OCI-LY1 (cell line): ENCODE data around the gene UTF1.

ENCODE experiments used
- H2AFZ ChIP-seq: fragments of 200-600 bp; sonication (generic), shearing (Covaris generic); 2 replicates; pipeline ENCODE4 v1.6.0; 2014; ENCODE audit warnings: antibody characterized with exemption, mild to moderate bottlenecking, low read length
- H3F3A ChIP-seq: fragments of 200-600 bp; sonication (generic), shearing (Covaris generic); 2 replicates; pipeline ENCODE4 v1.6.0; 2014; ENCODE audit warnings: mild to moderate bottlenecking, antibody characterized with exemption, low read length, moderate library complexity; ENCODE audit not compliant: insufficient read depth
- H3K27ac ChIP-seq: fragments of 200-600 bp; sonication (generic); 2 replicates; pipeline ENCODE4 v1.5.1; 2014; ENCODE audit warnings: low read length, mixed run types, mild to moderate bottlenecking, low read depth; ENCODE audit not compliant: poor library complexity, severe bottlenecking
- H3K27me3 ChIP-seq: fragments of 200-600 bp; sonication (generic); 2 replicates; pipeline ENCODE4 v1.6.0; 2014; ENCODE audit warnings: antibody characterized with exemption, mild to moderate bottlenecking, low read length, moderate library complexity; ENCODE audit not compliant: insufficient read depth
- H3K36me3 ChIP-seq: fragments of 200-600 bp; sonication (generic); 2 replicates; pipeline ENCODE4 v1.6.1; 2014; ENCODE audit warnings: mild to moderate bottlenecking, antibody characterized with exemption, low read length, moderate library complexity, mixed read lengths; ENCODE audit not compliant: insufficient read depth
- H3K4me1 ChIP-seq: fragments of 200-600 bp; sonication (generic); 2 replicates; pipeline ENCODE4 v1.5.1; 2014; ENCODE audit warnings: mild to moderate bottlenecking, low read length, moderate library complexity; ENCODE audit not compliant: insufficient read depth, severe bottlenecking
- H3K4me2 ChIP-seq: fragments of 200-600 bp; sonication (generic), shearing (Covaris generic); 2 replicates; pipeline ENCODE4 v1.6.1; 2014; ENCODE audit warnings: low read length
- H3K4me3 ChIP-seq: fragments of 200-600 bp; sonication (generic); 2 replicates; pipeline ENCODE4 v1.5.1; 2014; ENCODE audit warnings: low read length, low read depth, mild to moderate bottlenecking, mixed read lengths; ENCODE audit not compliant: poor library complexity, severe bottlenecking
- H3K79me2 ChIP-seq: fragments of 200-600 bp; shearing (Covaris generic); 2 replicates; pipeline ENCODE4 v1.6.1; 2016; ENCODE audit warnings: mixed run types, low read length, mixed read lengths; ENCODE audit not compliant: insufficient read depth
- H3K9ac ChIP-seq: fragments of 200-600 bp; sonication (generic), shearing (Covaris generic); 2 replicates; pipeline ENCODE4 v1.6.1; 2014; ENCODE audit warnings: mild to moderate bottlenecking, low read length, mixed read lengths
- H3K9me2 ChIP-seq: fragments of 200-600 bp; sonication (generic), shearing (Covaris generic); 2 replicates; pipeline ENCODE4 v1.6.1; 2014; ENCODE audit warnings: low read depth, mild to moderate bottlenecking, low read length, mixed read lengths
- H3K9me3 ChIP-seq: fragments of 200-600 bp; shearing (Covaris generic); 2 replicates; pipeline ENCODE4 v1.6.1; 2014; ENCODE audit warnings: low read length, mixed read lengths
- H4K20me1 ChIP-seq: fragments of 200-600 bp; sonication (generic), shearing (Covaris generic); 2 replicates; pipeline ENCODE4 v1.6.0; 2016; ENCODE audit warnings: mild to moderate bottlenecking, low read length; ENCODE audit not compliant: insufficient read depth
- EZH2 ChIP-seq: fragments of 200-600 bp; sonication (generic), shearing (Covaris generic); IDR thresholded peaks from 2 replicates; pipeline ENCODE4 v1.8.0; 2017; ENCODE audit warnings: borderline replicate concordance, mixed run types, mild to moderate bottlenecking, antibody characterized with exemption, low read length, moderate library complexity, mixed read lengths
- TF ChIP-seq, protein P1 (sequence below): fragments of 200-600 bp; sonication (generic), shearing (Covaris generic); IDR thresholded peaks from 2 replicates; pipeline ENCODE4 v1.5.1; 2017; ENCODE audit warnings: mild to moderate bottlenecking, antibody characterized with exemption, low read length, moderate library complexity, mixed read lengths

UTF1 gene

DNA sequence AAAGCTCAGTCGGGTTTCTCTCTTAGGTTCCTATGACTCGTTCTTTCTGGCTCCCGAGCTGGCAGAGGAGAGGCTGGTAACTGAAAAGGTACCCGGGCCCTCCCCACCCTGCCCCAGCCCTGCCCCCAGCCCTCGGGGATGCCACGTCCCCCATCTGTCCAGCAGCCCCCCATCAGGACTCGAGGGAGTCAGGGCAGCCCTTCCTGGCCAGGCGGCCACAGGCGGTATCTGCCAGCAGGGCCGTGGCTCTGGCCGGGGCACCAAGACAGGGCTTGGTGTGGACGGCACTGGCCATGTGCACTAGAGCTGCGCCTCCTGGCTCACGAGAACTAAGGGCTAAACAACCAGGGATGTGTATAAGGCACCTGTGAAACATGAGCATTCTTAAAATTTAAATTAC is 40.3 kb upstream of the UTF1 start:
- Histone ChIP-seq H3F3A (no peaks in the 10 kb centered on the region), H3K9me2 (no peaks in the 10 kb centered on the region), H3K79me2 (no peaks in the 10 kb centered on the region), H3K4me2 (no peak overlapping the region), H3K4me1 (no peaks in the 10 kb centered on the region), H3K36me3 (no peaks in the 10 kb centered on the region), H3K4me3 (no peak overlapping the region), H4K20me1 (no peaks in the 10 kb centered on the region), H3K27ac (no peak overlapping the region), H3K27me3 (no peaks in the 10 kb centered on the region), H3K9me3 (no peaks in the 10 kb centered on the region), H3K9ac (no peak overlapping the region), H2AFZ (no peak overlapping the region)
- TF ChIP-seq, protein P1, sequence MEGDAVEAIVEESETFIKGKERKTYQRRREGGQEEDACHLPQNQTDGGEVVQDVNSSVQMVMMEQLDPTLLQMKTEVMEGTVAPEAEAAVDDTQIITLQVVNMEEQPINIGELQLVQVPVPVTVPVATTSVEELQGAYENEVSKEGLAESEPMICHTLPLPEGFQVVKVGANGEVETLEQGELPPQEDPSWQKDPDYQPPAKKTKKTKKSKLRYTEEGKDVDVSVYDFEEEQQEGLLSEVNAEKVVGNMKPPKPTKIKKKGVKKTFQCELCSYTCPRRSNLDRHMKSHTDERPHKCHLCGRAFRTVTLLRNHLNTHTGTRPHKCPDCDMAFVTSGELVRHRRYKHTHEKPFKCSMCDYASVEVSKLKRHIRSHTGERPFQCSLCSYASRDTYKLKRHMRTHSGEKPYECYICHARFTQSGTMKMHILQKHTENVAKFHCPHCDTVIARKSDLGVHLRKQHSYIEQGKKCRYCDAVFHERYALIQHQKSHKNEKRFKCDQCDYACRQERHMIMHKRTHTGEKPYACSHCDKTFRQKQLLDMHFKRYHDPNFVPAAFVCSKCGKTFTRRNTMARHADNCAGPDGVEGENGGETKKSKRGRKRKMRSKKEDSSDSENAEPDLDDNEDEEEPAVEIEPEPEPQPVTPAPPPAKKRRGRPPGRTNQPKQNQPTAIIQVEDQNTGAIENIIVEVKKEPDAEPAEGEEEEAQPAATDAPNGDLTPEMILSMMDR, result no peak
- no peak for TF ChIP-seq EZH2

DNA sequence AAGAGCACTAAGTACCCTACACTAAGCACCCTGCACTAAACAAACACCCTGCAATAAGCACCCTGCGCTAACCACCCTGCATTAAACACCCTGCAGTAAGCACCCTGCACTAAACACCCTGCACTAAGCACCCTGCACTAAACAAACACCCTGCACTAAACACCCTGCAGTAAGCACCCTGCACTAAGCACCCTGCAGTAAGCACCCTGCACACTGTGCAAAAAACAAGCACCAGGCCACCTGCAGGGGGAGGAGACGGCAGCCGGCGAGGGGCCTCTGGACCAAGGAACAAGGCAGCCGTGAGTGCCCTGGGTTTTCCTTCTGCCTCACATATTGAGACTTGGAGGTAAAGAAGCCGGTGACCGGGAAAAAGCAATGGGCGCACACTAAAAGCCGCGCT is 39.8 kb upstream of the UTF1 start:
- TF ChIP-seq, protein P1, result no peak
- no peak for TF ChIP-seq EZH2
- H3K4me2 ChIP-seq, result no peak overlapping the region
- H3K9me2 ChIP-seq, result no peaks in the 10 kb centered on the region
- H3K4me3 ChIP-seq, result no peak overlapping the region
- H3K9ac ChIP-seq, result no peak overlapping the region
- no peak overlapping the region for H3K27ac ChIP-seq
- H3F3A ChIP-seq, result no peaks in the 10 kb centered on the region
- no peaks in the 10 kb centered on the region for H4K20me1 ChIP-seq
- no peaks in the 10 kb centered on the region for H3K27me3 ChIP-seq
- no peaks in the 10 kb centered on the region for H3K4me1 ChIP-seq
- H3K9me3 ChIP-seq, result no peaks in the 10 kb centered on the region
- no peaks in the 10 kb centered on the region for H3K36me3 ChIP-seq
- H2AFZ ChIP-seq, result no peak overlapping the region
- no peaks in the 10 kb centered on the region for H3K79me2 ChIP-seq

DNA sequence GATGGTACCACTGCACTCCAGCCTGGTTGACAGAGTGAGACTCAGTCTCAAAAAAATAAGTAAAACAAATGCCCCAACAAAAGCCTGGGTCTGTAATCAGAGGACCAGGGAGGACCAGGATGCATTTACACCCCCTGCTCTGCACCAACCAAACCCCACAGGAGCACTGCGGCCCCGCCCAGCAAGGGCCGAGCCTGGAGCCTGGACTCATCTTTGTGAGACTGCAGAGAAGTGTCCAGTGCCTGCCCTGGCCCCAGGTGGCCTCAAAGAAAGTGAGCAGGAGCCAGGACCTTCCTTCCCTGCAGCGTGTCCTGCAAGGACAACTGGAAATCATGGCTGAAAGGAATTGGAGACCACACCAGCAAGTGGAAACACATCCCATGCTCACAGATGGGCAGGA is 38.4 kb upstream of the UTF1 start:
- Histone ChIP-seq H3K9me2 (no peaks in the 10 kb centered on the region), H3K9ac (no peak overlapping the region), H3F3A (no peaks in the 10 kb centered on the region), H3K27me3 (no peaks in the 10 kb centered on the region), H3K27ac (no peak overlapping the region), H3K4me3 (no peak overlapping the region), H2AFZ (no peak overlapping the region), H3K4me2 (no peak overlapping the region), H3K9me3 (no peaks in the 10 kb centered on the region), H3K4me1 (no peaks in the 10 kb centered on the region), H4K20me1 (no peaks in the 10 kb centered on the region), H3K79me2 (no peaks in the 10 kb centered on the region), H3K36me3 (no peaks in the 10 kb centered on the region)
- TF ChIP-seq EZH2, result no peak
- TF ChIP-seq, protein P1, result no peak
